OCI-LY7 (cell line): ENCODE measurements around the gene MT1A.
"Not testable (repeated sequence)": the region's sequence is repeated elsewhere in the genome, so short reads cannot be mapped to it uniquely, and the experiment has no call there.

Source experiments
- CTCF ChIP-seq: fragments of 200-600 bp; sonication (generic); conservative IDR thresholded peaks from 2 replicates; pipeline ENCODE4 v1.5.1; 2014; ENCODE audit warnings: mild to moderate bottlenecking, antibody characterized with exemption, low read length, moderate library complexity, mixed read lengths
- EZH2phosphoT487 ChIP-seq: fragments of 200-600 bp; sonication (generic); IDR thresholded peaks from 2 replicates; pipeline ENCODE4 v1.6.1; 2018; ENCODE audit warnings: low read depth, borderline replicate concordance, mild to moderate bottlenecking, mixed run types, antibody characterized with exemption, low read length, moderate library complexity, mixed read lengths

GRCh38 chr16:56672171-56672570 lies 33.7 kb downstream of the MT1A start:
- not testable (repeated sequence) for TF ChIP-seq CTCF, EZH2phosphoT487
